Transverse colon (tissue), 3 donors: Measurements from ENCODE around the gene MPEG1.

Experiments used
- POLR2A ChIP-seq: fragments of 450-650 bp; IDR thresholded peaks from one replicate; pipeline ENCODE4 v1.6.1; 2016; ENCODE audit warnings: antibody characterized with exemption, mild to moderate bottlenecking, moderate library complexity
- TF ChIP-seq, protein P1 (sequence below), 5 experiments: fragments of 200-600 bp in 3 of 5; fragments of 450-650 bp in 2 of 5; sonication (generic) in 3 of 5; IDR thresholded peaks; 1 replicate in 2 of 5; 2 replicates in 3 of 5; pipeline ENCODE4 v1.5.1; 2016 to 2017; ENCODE audit warnings: antibody characterized with exemption in 5 of 5, inconsistent platforms in 3 of 5, mild to moderate bottlenecking in 2 of 5, moderate library complexity in 1 of 5

DNA sequence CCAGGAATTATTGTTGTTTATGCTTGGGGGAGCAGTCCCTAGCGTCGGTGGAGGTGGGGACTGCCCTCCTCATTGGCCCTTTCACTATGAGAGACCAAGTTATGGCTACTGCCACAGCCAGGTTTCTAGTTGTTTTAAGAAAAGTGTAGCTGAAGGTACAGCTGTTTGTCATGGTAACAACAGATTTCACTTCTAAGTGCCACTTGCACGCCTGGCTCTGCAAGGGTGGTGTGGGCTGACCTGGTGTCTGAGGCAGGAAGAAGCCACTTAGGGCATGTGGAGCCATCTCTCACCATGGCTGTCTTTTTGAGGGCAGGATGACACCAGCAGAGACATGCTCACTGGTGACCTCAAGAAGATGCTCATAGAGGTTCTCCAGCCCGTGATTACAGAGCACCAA lies 46.3 kb upstream of the MPEG1 start:
- TF ChIP-seq, protein P1, sequence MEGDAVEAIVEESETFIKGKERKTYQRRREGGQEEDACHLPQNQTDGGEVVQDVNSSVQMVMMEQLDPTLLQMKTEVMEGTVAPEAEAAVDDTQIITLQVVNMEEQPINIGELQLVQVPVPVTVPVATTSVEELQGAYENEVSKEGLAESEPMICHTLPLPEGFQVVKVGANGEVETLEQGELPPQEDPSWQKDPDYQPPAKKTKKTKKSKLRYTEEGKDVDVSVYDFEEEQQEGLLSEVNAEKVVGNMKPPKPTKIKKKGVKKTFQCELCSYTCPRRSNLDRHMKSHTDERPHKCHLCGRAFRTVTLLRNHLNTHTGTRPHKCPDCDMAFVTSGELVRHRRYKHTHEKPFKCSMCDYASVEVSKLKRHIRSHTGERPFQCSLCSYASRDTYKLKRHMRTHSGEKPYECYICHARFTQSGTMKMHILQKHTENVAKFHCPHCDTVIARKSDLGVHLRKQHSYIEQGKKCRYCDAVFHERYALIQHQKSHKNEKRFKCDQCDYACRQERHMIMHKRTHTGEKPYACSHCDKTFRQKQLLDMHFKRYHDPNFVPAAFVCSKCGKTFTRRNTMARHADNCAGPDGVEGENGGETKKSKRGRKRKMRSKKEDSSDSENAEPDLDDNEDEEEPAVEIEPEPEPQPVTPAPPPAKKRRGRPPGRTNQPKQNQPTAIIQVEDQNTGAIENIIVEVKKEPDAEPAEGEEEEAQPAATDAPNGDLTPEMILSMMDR (IDR thresholded peaks at IDR 0.05) = no peak
- no peak for TF ChIP-seq POLR2A
